HEK293 (cell line): Measurements from ENCODE around the gene TMX2.

ENCODE experiments used
- CTCF ChIA-PET: fragments of 350-600 bp; formaldehyde crosslinking; extraction: SDS; loops from one replicate; lab custom pipeline; 2021; ENCODE audit warnings: antibody characterized with exemption; lab: Yijun Ruan, JAX
- POLR2A ChIA-PET: fragments of 300-600 bp; formaldehyde crosslinking; extraction: SDS; loops from one replicate; lab custom pipeline; 2020; ENCODE audit warnings: antibody characterized with exemption, inconsistent platforms; lab: Yijun Ruan, JAX
- H3K27ac ChIP-seq: fragments of 200-500 bp; sonication (Bioruptor generic); 2 replicates; pipeline ENCODE4 v1.5.1; 2014; ENCODE audit warnings: low read depth, low read length, control low read depth, inconsistent platforms; ENCODE audit errors: extremely low read depth
- H3K36me3 ChIP-seq, 2 experiments: fragments of 200-500 bp in 1 of 2; sonication (Bioruptor generic) in 1 of 2; 1 replicate in 1 of 2; 2 replicates in 1 of 2; pipeline ENCODE4 v1.5.1; 2014 to 2017; ENCODE audit warnings: inconsistent platforms in 2 of 2, low read length in 2 of 2; ENCODE audit not compliant: control insufficient read depth in 2 of 2, insufficient read depth in 1 of 2
- H3K4me1 ChIP-seq: fragments of 200-500 bp; sonication (Bioruptor generic); 2 replicates; pipeline ENCODE4 v1.5.1; 2014; ENCODE audit warnings: mild to moderate bottlenecking, low read length, inconsistent platforms; ENCODE audit not compliant: control insufficient read depth, insufficient read depth
- H3K4me3 ChIP-seq: 2 replicates; pipeline ENCODE4 v1.5.1; 2011; ENCODE audit warnings: low read depth, mild to moderate bottlenecking, control low read depth, low read length, moderate library complexity
- H3K9me3 ChIP-seq: fragments of 200-500 bp; sonication (Bioruptor generic); 2 replicates; pipeline ENCODE4 v1.5.1; 2014; ENCODE audit warnings: low read depth, low read length, inconsistent platforms; ENCODE audit not compliant: control insufficient read depth, insufficient read depth
- AEBP2 ChIP-seq: fragments of 450-650 bp; formaldehyde crosslinking; IDR thresholded peaks from 2 replicates; pipeline ENCODE4 v1.5.1; 2016; ENCODE audit warnings: missing biosample characterization, missing genetic modification characterization, borderline replicate concordance
- BCL11A ChIP-seq: fragments of 450-650 bp; formaldehyde crosslinking; IDR thresholded peaks from 2 replicates; pipeline ENCODE4 v1.5.1; 2016; ENCODE audit warnings: low read depth, missing biosample characterization, missing genetic modification characterization
- HOXA7 ChIP-seq: sonication (generic); formaldehyde crosslinking; IDR thresholded peaks from 2 replicates; pipeline ENCODE4 v1.8.1; 2022; ENCODE audit warnings: missing genetic modification reagents, borderline replicate concordance
- KLF10 ChIP-seq: fragments of 450-650 bp; IDR thresholded peaks from 2 replicates; pipeline ENCODE4 v1.5.1; 2018; ENCODE audit warnings: missing biosample characterization, mild to moderate bottlenecking, missing genetic modification characterization
- KLF9 ChIP-seq: fragments of 450-650 bp; formaldehyde crosslinking; IDR thresholded peaks from 2 replicates; pipeline ENCODE4 v1.5.1; 2016; ENCODE audit warnings: missing biosample characterization, missing genetic modification characterization, low read depth
- REST ChIP-seq: fragments of 450-650 bp; formaldehyde crosslinking; IDR thresholded peaks from 2 replicates; pipeline ENCODE4 v1.5.1; 2016; ENCODE audit warnings: missing biosample characterization, missing genetic modification characterization
- TSHZ1 ChIP-seq: fragments of 450-650 bp; formaldehyde crosslinking; IDR thresholded peaks from 2 replicates; pipeline ENCODE4 v1.5.1; 2016; ENCODE audit warnings: missing biosample characterization, missing genetic modification characterization, borderline replicate concordance
- YY1 ChIP-seq: fragments of 450-650 bp; formaldehyde crosslinking; IDR thresholded peaks from 2 replicates; pipeline ENCODE4 v1.5.1; 2018; ENCODE audit warnings: missing biosample characterization, missing genetic modification characterization
- YY2 ChIP-seq: fragments of 450-650 bp; formaldehyde crosslinking; IDR thresholded peaks from 2 replicates; pipeline ENCODE4 v1.5.1; 2016; ENCODE audit warnings: missing biosample characterization, missing genetic modification characterization
- ZNF175 ChIP-seq: fragments of 450-650 bp; formaldehyde crosslinking; IDR thresholded peaks from 2 replicates; pipeline ENCODE4 v1.5.1; 2016; ENCODE audit warnings: missing biosample characterization, missing genetic modification characterization
- ZNF280C ChIP-seq: fragments of 450-650 bp; formaldehyde crosslinking; IDR thresholded peaks from 2 replicates; pipeline ENCODE4 v1.5.1; 2016; ENCODE audit warnings: missing biosample characterization, missing genetic modification characterization
- ZNF335 ChIP-seq: fragments of 450-650 bp; formaldehyde crosslinking; conservative IDR thresholded peaks from 2 replicates; pipeline ENCODE4 v1.5.1; 2016; ENCODE audit warnings: missing biosample characterization, missing genetic modification characterization
- ZNF549 ChIP-seq: fragments of 450-650 bp; IDR thresholded peaks from 2 replicates; pipeline ENCODE4 v1.5.1; 2018; ENCODE audit warnings: missing biosample characterization, missing genetic modification characterization, mild to moderate bottlenecking, inconsistent platforms, moderate library complexity
- ZNF580 ChIP-seq: fragments of 450-650 bp; formaldehyde crosslinking; IDR thresholded peaks from 2 replicates; pipeline ENCODE4 v1.5.1; 2016; ENCODE audit warnings: missing biosample characterization, missing genetic modification characterization
- ZNF623 ChIP-seq: fragments of 450-650 bp; formaldehyde crosslinking; IDR thresholded peaks from 2 replicates; pipeline ENCODE4 v1.5.1; 2016; ENCODE audit warnings: missing biosample characterization, missing genetic modification characterization
- ZNF664 ChIP-seq: fragments of 450-650 bp; formaldehyde crosslinking; IDR thresholded peaks from 2 replicates; pipeline ENCODE4 v1.5.1; 2016; ENCODE audit warnings: missing biosample characterization, missing genetic modification characterization
- ZNF777 ChIP-seq: fragments of 450-650 bp; formaldehyde crosslinking; IDR thresholded peaks from 2 replicates; pipeline ENCODE4 v1.5.1; 2017; ENCODE audit warnings: missing biosample characterization, missing genetic modification characterization, borderline replicate concordance
- TF ChIP-seq, protein P1 (sequence below): fragments of 450-650 bp; formaldehyde crosslinking; IDR thresholded peaks from 2 replicates; pipeline ENCODE4 v1.5.1; 2016; ENCODE audit warnings: missing biosample characterization, missing genetic modification characterization
- TF ChIP-seq, protein P2 (sequence below): fragments of 450-650 bp; formaldehyde crosslinking; IDR thresholded peaks from 2 replicates; pipeline ENCODE4 v1.5.1; 2017; ENCODE audit warnings: missing biosample characterization, missing genetic modification characterization

TMX2 gene

DNA sequence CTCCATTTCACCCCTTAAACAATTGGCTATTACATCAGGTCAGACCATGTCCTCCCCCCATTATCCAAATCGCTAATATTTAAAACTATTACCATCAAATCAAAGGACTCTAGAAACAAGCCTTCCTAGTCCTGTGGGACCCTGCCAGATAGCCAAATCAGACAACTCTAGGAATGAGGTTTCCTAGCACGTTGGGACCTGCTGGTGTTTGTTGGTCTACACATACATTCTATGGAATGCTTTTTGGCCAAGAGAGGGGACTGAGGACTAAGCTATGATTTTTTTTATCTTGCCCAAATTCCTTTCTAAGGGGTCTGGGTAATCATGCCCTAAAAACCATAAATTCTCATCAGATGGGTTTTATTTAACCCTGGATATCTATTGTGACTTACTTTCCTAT, 14.8 kb downstream of the TMX2 start:
- Histone ChIP-seq H3K4me3 (no peak overlapping the region), H3K36me3 (peaks cover 0 to 3% of the 10 kb centered on the region in 2 experiments; a peak in 2 of 3 replicates), H3K27ac (no peak overlapping the region), H3K4me1 (no peaks in the 10 kb centered on the region), H3K9me3 (no peaks in the 10 kb centered on the region)
- CTCF ChIA-PET = interaction anchor here (0.7 to 1.1 kb wide), 2 partner anchors 74 to 172 kb away, joined by 3 read pairs; no protein-coding TSS in a partner anchor
- TF ChIP-seq, protein P1, sequence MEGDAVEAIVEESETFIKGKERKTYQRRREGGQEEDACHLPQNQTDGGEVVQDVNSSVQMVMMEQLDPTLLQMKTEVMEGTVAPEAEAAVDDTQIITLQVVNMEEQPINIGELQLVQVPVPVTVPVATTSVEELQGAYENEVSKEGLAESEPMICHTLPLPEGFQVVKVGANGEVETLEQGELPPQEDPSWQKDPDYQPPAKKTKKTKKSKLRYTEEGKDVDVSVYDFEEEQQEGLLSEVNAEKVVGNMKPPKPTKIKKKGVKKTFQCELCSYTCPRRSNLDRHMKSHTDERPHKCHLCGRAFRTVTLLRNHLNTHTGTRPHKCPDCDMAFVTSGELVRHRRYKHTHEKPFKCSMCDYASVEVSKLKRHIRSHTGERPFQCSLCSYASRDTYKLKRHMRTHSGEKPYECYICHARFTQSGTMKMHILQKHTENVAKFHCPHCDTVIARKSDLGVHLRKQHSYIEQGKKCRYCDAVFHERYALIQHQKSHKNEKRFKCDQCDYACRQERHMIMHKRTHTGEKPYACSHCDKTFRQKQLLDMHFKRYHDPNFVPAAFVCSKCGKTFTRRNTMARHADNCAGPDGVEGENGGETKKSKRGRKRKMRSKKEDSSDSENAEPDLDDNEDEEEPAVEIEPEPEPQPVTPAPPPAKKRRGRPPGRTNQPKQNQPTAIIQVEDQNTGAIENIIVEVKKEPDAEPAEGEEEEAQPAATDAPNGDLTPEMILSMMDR (tag by site-specific recombination) = no peak
- TF ChIP-seq AEBP2 (tag by site-specific recombination) (no peak), TSHZ1 (tag by site-specific recombination) (no peak), YY1 (tag by site-specific recombination) (no peak), ZNF580 (tag by site-specific recombination) (no peak), ZNF549 (tag by site-specific recombination) (no peak), ZNF280C (tag by site-specific recombination) (no peak), ZNF623 (no peak)
- POLR2A ChIA-PET = interaction anchor here (1.1 to 1.7 kb wide), 2 partner anchors 9 to 15 kb away, joined by 3 to 5 read pairs; partner anchors contain the start of gene MED19

- no peak overlapping the region for H3K27ac ChIP-seq
- no peaks in the 10 kb centered on the region for H3K4me1 ChIP-seq
- no peak overlapping the region for H3K4me3 ChIP-seq
- H3K36me3 ChIP-seq = no peaks in the 10 kb centered on the region
- ChIA-PET POLR2A (interaction anchor here (1.7 kb wide), 1 partner anchor 8 kb away, joined by 5 read pairs; no protein-coding TSS in a partner anchor), CTCF (interaction anchor here (0.6 to 1.3 kb wide), 3 partner anchors 12 to 72 kb away, joined by 3 to 6 read pairs (median 6); partner anchors contain the start of gene SELENOH)
- no peaks in the 10 kb centered on the region for H3K9me3 ChIP-seq
- TF ChIP-seq BCL11A (tag by site-specific recombination) = no peak
- TF ChIP-seq, protein P2, sequence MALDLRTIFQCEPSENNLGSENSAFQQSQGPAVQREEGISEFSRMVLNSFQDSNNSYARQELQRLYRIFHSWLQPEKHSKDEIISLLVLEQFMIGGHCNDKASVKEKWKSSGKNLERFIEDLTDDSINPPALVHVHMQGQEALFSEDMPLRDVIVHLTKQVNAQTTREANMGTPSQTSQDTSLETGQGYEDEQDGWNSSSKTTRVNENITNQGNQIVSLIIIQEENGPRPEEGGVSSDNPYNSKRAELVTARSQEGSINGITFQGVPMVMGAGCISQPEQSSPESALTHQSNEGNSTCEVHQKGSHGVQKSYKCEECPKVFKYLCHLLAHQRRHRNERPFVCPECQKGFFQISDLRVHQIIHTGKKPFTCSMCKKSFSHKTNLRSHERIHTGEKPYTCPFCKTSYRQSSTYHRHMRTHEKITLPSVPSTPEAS (tag by site-specific recombination) = no peak
- no peak for TF ChIP-seq KLF10
- no peak for TF ChIP-seq ZNF664
- no peak for TF ChIP-seq KLF9 (tag by site-specific recombination)
- no peak for TF ChIP-seq ZNF335 (tag by site-specific recombination)
- TF ChIP-seq ZNF777 (tag by site-specific recombination) = no peak
- no peak for TF ChIP-seq ZNF175 (tag by site-specific recombination)
- no peak for TF ChIP-seq REST (tag by site-specific recombination)
- TF ChIP-seq YY2 = no peak
- TF ChIP-seq HOXA7 (CRISPR knock-in tag) = no peak
Measured at GRCh38 chr11:57728829-57729228, 16.4 kb downstream of the TMX2 start.
